GM12878 (cell line): Measurements from ENCODE around the gene ZNF652. TPM values are rescaled to one million over a fixed set of nuclear protein-coding genes. Genes with fewer than 3 reads are reported as not detected.
"Not testable (repeated sequence)": the region's sequence is repeated elsewhere in the genome, so short reads cannot be mapped to it uniquely, and the experiment has no call there.

Experiments
- ATAC-seq: fragments of 200-7000 bp; cut with Tn5 transposase; 3 replicates; pipeline ENCODE4 v1.9.1; 2020; ENCODE audit warnings: mild to moderate bottlenecking, moderate library complexity
- BruUV-seq: library from RNA; stranded (reverse); fragments of 400-500 nt; replicated peaks from 2 replicates; lab custom pipeline; 2021; lab: Mats Ljungman, UMichigan
- CTCF ChIA-PET: fragments of 300-600 bp; sonication (Branson Sonifier 250); formaldehyde crosslinking; extraction: SDS; loops from one replicate; lab custom pipeline; 2021; ENCODE audit warnings: inconsistent platforms; lab: Yijun Ruan, JAX
- POLR2A ChIA-PET: fragments of 350-600 bp; formaldehyde crosslinking; extraction: SDS; loops from one replicate; lab custom pipeline; 2021; ENCODE audit warnings: inconsistent platforms; lab: Charles Lee
- RAD21 ChIA-PET: fragments of 300-600 bp; sonication (Branson Sonifier 250); formaldehyde crosslinking; loops from one replicate; lab custom pipeline; 2023; ENCODE audit warnings: antibody characterized with exemption; ENCODE audit not compliant: unreplicated experiment; lab: Charles Lee
- SMC1A ChIA-PET: fragments of 300-600 bp; sonication (Branson Sonifier 250); formaldehyde crosslinking; loops from one replicate; lab custom pipeline; 2023; ENCODE audit not compliant: unreplicated experiment, uncharacterized antibody; lab: Charles Lee
- DNase-seq: peaks from one replicate; pipeline ENCODE4 v3.0.0-alpha.2; 2011; ENCODE audit warnings: low read depth, low spot score
- FAIRE-seq: peaks from 3 replicates; lab custom pipeline; 2011; peaks lifted over from hg19 to GRCh38; lab: Jason Lieb, UNC
- H2AFZ ChIP-seq: 2 replicates; pipeline ENCODE4 v1.6.0; 2011; ENCODE audit warnings: low read depth, low read length, control low read depth; ENCODE audit not compliant: control insufficient read depth
- H3K27ac ChIP-seq: 2 replicates; pipeline ENCODE4 v1.5.1; 2011; ENCODE audit warnings: control low read depth; ENCODE audit not compliant: control insufficient read depth, insufficient read depth
- H3K27me3 ChIP-seq, 2 experiments: replicated peaks in 1 of 2; 2 replicates each; pipeline versions ENCODE4 v1.6.0 to v1.6.1; 2011; ENCODE audit warnings: low read length in 1 of 2; ENCODE audit not compliant: control insufficient read depth in 2 of 2, insufficient read depth in 2 of 2
- H3K36me3 ChIP-seq, 2 experiments: 2 replicates each; pipeline ENCODE4 v1.5.1; 2011; ENCODE audit warnings: low read length in 1 of 2; ENCODE audit not compliant: control insufficient read depth in 2 of 2, insufficient read depth in 2 of 2
- H3K4me1 ChIP-seq: 2 replicates; pipeline ENCODE4 v1.6.1; 2011; ENCODE audit warnings: mild to moderate bottlenecking, low read length, moderate library complexity, mixed read lengths; ENCODE audit not compliant: control insufficient read depth, insufficient read depth
- H3K4me2 ChIP-seq: 2 replicates; pipeline ENCODE4 v1.6.0; 2011; ENCODE audit warnings: control low read depth; ENCODE audit not compliant: control insufficient read depth, insufficient read depth
- H3K4me3 ChIP-seq: fragments of 200-600 bp; sonication (generic); 2 replicates; pipeline ENCODE4 v1.5.1; 2016
- H3K79me2 ChIP-seq: 2 replicates; pipeline ENCODE4 v1.6.0; 2011; ENCODE audit warnings: low read length; ENCODE audit not compliant: control insufficient read depth, insufficient read depth
- H3K9ac ChIP-seq: 2 replicates; pipeline ENCODE4 v1.8.0; 2011; ENCODE audit warnings: low read length, control low read depth, mixed read lengths; ENCODE audit not compliant: control insufficient read depth, insufficient read depth
- H3K9me3 ChIP-seq: replicated peaks from 3 replicates; pipeline ENCODE4 v1.5.1; 2011; ENCODE audit warnings: mild to moderate bottlenecking, low read length; ENCODE audit not compliant: control insufficient read depth, insufficient read depth
- H4K20me1 ChIP-seq: 2 replicates; pipeline ENCODE4 v1.6.0; 2011; ENCODE audit not compliant: control insufficient read depth, insufficient read depth
- BCL11A ChIP-seq: IDR thresholded peaks from 2 replicates; pipeline ENCODE4 v1.6.1; 2011; ENCODE audit warnings: low read depth, low read length
- CHD1 ChIP-seq: IDR thresholded peaks from 2 replicates; pipeline ENCODE4 v1.6.1; 2012; ENCODE audit warnings: low read depth, low read length, improper control_type of control experiment
- HDGF ChIP-seq: fragments of 450-650 bp; IDR thresholded peaks from 2 replicates; pipeline ENCODE4 v1.6.1; 2016; ENCODE audit warnings: antibody characterized with exemption
- KAT2A ChIP-seq: conservative IDR thresholded peaks from 2 replicates; pipeline ENCODE4 v1.6.1; 2011; ENCODE audit warnings: low read depth, low read length; ENCODE audit not compliant: control insufficient read depth
- LARP7 ChIP-seq: fragments of 450-650 bp; IDR thresholded peaks from 2 replicates; pipeline ENCODE4 v1.6.1; 2017; ENCODE audit warnings: mild to moderate bottlenecking
- MEF2A ChIP-seq: IDR thresholded peaks from 2 replicates; pipeline ENCODE4 v1.6.1; 2011; ENCODE audit warnings: low read depth, mild to moderate bottlenecking, low read length, moderate library complexity; ENCODE audit not compliant: insufficient read depth
- MTA2 ChIP-seq: fragments of 450-650 bp; IDR thresholded peaks from 2 replicates; pipeline ENCODE4 v1.6.1; 2016; ENCODE audit warnings: low read depth, mild to moderate bottlenecking, moderate library complexity
- NFIC ChIP-seq: IDR thresholded peaks from 2 replicates; pipeline ENCODE4 v1.6.1; 2012; ENCODE audit warnings: low read depth, mild to moderate bottlenecking, inconsistent platforms, low read length, moderate library complexity
- NFYA ChIP-seq: IDR thresholded peaks from 2 replicates; pipeline ENCODE4 v1.6.1; 2011; ENCODE audit warnings: low read depth, mild to moderate bottlenecking, low read length, improper control_type of control experiment, borderline replicate concordance
- NR2C2 ChIP-seq: IDR thresholded peaks from 2 replicates; pipeline ENCODE4 v1.6.1; 2011; ENCODE audit warnings: borderline replicate concordance, low read depth; ENCODE audit not compliant: control insufficient read depth, insufficient read length
- PAX5 ChIP-seq: IDR thresholded peaks from 2 replicates; pipeline ENCODE4 v1.6.1; 2011; ENCODE audit warnings: low read depth, low read length, borderline replicate concordance
- POU2F2 ChIP-seq: IDR thresholded peaks from 3 replicates; pipeline ENCODE4 v1.6.1; 2011; ENCODE audit warnings: low read depth, mild to moderate bottlenecking, low read length, borderline replicate concordance
- RBBP5 ChIP-seq: fragments of 200-600 bp; sonication (generic); conservative IDR thresholded peaks from 2 replicates; pipeline ENCODE4 v1.6.1; 2016
- RFX5 ChIP-seq: IDR thresholded peaks from 2 replicates; pipeline ENCODE4 v1.6.1; 2011; ENCODE audit warnings: low read depth, low read length, improper control_type of control experiment
- SMARCA5 ChIP-seq: fragments of 450-650 bp; IDR thresholded peaks from 2 replicates; pipeline ENCODE4 v1.6.1; 2017; ENCODE audit warnings: mild to moderate bottlenecking
- STAT1 ChIP-seq: fragments of 450-650 bp; conservative IDR thresholded peaks from 2 replicates; pipeline ENCODE4 v1.6.1; 2014; ENCODE audit warnings: antibody characterized with exemption, mild to moderate bottlenecking
- YY1 ChIP-seq: IDR thresholded peaks from 2 replicates; pipeline ENCODE4 v1.6.1; 2011; ENCODE audit warnings: low read depth, mild to moderate bottlenecking, low read length
- ZNF384 ChIP-seq: IDR thresholded peaks from 2 replicates; pipeline ENCODE4 v1.6.1; 2012; ENCODE audit warnings: low read depth, mild to moderate bottlenecking, low read length, improper control_type of control experiment, borderline replicate concordance
- ZSCAN29 ChIP-seq: fragments of 450-650 bp; IDR thresholded peaks from 2 replicates; pipeline ENCODE4 v1.6.1; 2017; ENCODE audit warnings: mild to moderate bottlenecking, moderate library complexity
- WGBS: methylation state at CpG from one replicate; pipeline ENCODE4 v1.1.6; 2016; ENCODE audit warnings: low lambda C conversion rate; ENCODE audit not compliant: insufficient replicate concordance, insufficient coverage; ENCODE audit errors: missing lambda C conversion rate; 5-methylcytosine and 5-hydroxymethylcytosine counted together
- in situ Hi-C: fragments of 300-500 bp; cut with MboI; formaldehyde crosslinking; loops from 9 replicates; pipeline ENCODE4 v1.14.3; 2018; ENCODE audit warnings: mixed read lengths
- intact Hi-C: fragments of 100-400 bp; cut with micrococcal nuclease; formaldehyde crosslinking; loops from one replicate; pipeline ENCODE4 v1.14.2; 2022; ENCODE audit not compliant: unreplicated experiment
- polyA plus RNA-seq, 11 experiments: library from polyadenylated mRNA; depleted of rRNA in 4 of 11; unstranded in 6 of 11; stranded (reverse) in 5 of 11; fragments of >200 nt; fragmentation: Nextera tagmentation in 4 of 11; fragmentation: Illumina TruSeq in 1 of 11; extraction: Ambion mirVana in 4 of 11; extraction: Trizol in 1 of 11; gene quantifications; 1 replicate in 1 of 11; 2 replicates in 10 of 11; pipeline versions ENCODE4 v1.2.1 to v1.2.3, GENCODE V29; 2011 to 2016; ENCODE audit warnings: inconsistent platforms in 2 of 11, missing spikeins in 2 of 11, low read depth in 1 of 11
- total RNA-seq, 4 experiments: library from RNA; depleted of rRNA in 3 of 4; stranded (reverse); fragments of >200 nt in 3 of 4; fragmentation: Illumina TruSeq in 1 of 4; extraction: Trizol in 1 of 4; gene quantifications; 2 replicates each; pipeline versions ENCODE4 v1.2.1 to v1.2.3, GENCODE V29; 2013 to 2021

The ZNF652 gene
- total and polyA plus RNA-seq, 10 of the 15 experiments (the other 5 are each of a cell fraction or from before 2014, with no cell fraction given) = 3.4 to 13.1 (median 8.7) TPM

DNA sequence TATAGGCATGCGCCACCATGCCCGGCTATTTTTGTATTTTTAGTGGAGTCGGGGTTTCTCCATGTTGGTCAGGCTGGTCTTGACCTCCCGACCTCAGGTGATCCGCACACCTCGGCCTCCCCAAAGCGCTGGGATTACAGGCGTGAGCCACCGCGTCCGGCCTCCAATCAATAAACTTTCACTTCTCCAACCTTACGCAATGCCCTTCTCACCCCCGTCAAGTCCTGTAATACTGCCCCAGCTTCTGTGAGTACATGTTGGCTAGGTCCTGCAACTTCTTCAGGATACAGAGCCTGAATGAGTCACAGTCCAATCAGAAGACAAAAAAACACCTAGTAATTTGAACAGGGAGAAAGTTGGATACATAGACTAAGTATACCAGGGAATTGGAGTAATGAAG lies 84.4 kb downstream of the ZNF652 start:
- H3K27ac ChIP-seq = no peak overlapping the region
- no peak overlapping the region for H3K9ac ChIP-seq
- no peaks in the 10 kb centered on the region for H3K9me3 ChIP-seq
- ChIA-PET POLR2A (no interaction called here), SMC1A (no interaction called here), CTCF (interaction anchor here (1.3 kb wide), 1 partner anchor 13 kb away, joined by 3 read pairs; no protein-coding TSS in a partner anchor), RAD21 (no interaction called here)
- WGBS = 76% methylated on average over 13 of the region's 13 CpGs
- intact Hi-C loops = no loop called here
- TF ChIP-seq STAT1 (no peak), SMARCA5 (no peak), ZSCAN29 (no peak), HDGF (no peak), RFX5 (no peak), ZNF384 (no peak), KAT2A (no peak), NR2C2 (no peak), RBBP5 (no peak), NFYA (no peak), YY1 (no peak), BCL11A (no peak), CHD1 (no peak), POU2F2 (no peak), MEF2A (no peak), MTA2 (no peak), PAX5 (no peak), LARP7 (no peak), NFIC (no peak)
- ATAC-seq = no peak
- in situ Hi-C loops = no loop called here
- no peak for FAIRE-seq
- no peaks in the 10 kb centered on the region for H4K20me1 ChIP-seq
- H3K79me2 ChIP-seq = no peaks in the 10 kb centered on the region
- no peaks in the 10 kb centered on the region for H3K27me3 ChIP-seq
- no peaks in the 10 kb centered on the region for H3K4me1 ChIP-seq
- H2AFZ ChIP-seq = no peak overlapping the region
- DNase-seq = no peak
- H3K4me3 ChIP-seq = no peak overlapping the region
- H3K4me2 ChIP-seq = no peak overlapping the region
- H3K36me3 ChIP-seq = no peaks in the 10 kb centered on the region
- no TSS peak for BruUV-seq

DNA sequence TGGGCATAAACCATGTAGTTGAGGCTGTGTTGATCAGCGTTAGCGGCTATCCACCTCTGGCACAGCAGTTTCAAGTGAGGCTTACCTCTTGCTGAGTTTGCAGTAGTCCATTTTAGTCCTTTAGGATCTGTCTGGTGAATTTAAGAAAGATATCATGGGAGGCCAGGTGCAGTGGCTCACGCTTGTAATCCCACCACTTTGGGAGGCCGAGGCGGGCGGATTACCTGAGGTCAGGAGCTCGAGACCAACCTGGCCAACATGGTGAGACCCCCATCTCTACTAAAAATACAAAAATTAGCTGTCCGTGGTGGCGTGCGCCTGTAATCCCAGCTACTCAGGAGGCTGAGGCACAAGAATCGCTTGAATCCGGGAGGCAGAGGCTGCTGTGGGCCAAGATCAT lies 86.1 kb downstream of the ZNF652 start:
- SMC1A ChIA-PET, H3K79me2 ChIP-seq, H3K4me1 ChIP-seq, H3K36me3 ChIP-seq, H3K27me3 ChIP-seq, H3K9me3 ChIP-seq, DNase-seq, H2AFZ ChIP-seq, ATAC-seq, in situ Hi-C loops, H3K27ac ChIP-seq, H4K20me1 ChIP-seq, FAIRE-seq, H3K4me3 ChIP-seq, H3K4me2 ChIP-seq, intact Hi-C loops, BruUV-seq, H3K9ac ChIP-seq, RAD21 ChIA-PET: not testable (repeated sequence)
- 59% methylated on average over 12 of the region's 12 CpGs for WGBS
- CTCF ChIA-PET = interaction anchor here (1.1 kb wide), 1 partner anchor 13 kb away, joined by 3 read pairs; no protein-coding TSS in a partner anchor
- POLR2A ChIA-PET = interaction anchor here (0.6 kb wide), 1 partner anchor 910 kb away, joined by 4 read pairs; no protein-coding TSS in a partner anchor
